Thoracic aorta (tissue), 2 donors: ENCODE measurements around the gene TSSK2. TPM values are rescaled to one million over a fixed set of nuclear protein-coding genes. Genes with fewer than 3 reads are reported as not detected.

Source experiments
- ATAC-seq: fragments of 150-250 bp; one replicate; pipeline ENCODE4 v1.8.0; 2017; ENCODE audit warnings: low read depth; ENCODE audit not compliant: insufficient number of reproducible peaks, low FRiP score
- DNase-seq: peaks from one replicate; pipeline ENCODE4 v3.0.0-alpha.2; 2020; ENCODE audit warnings: low spot score
- H3K27ac ChIP-seq, 2 donors: fragments of 200-600 bp; sonication (generic); 1 replicate in 1 of 2; 2 replicates in 1 of 2; pipeline ENCODE4 v1.5.1; 2016; ENCODE audit warnings: mild to moderate bottlenecking in 2 of 2, moderate library complexity in 2 of 2
- H3K27me3 ChIP-seq: fragments of 200-600 bp; sonication (generic); replicated peaks from 2 replicates; pipeline ENCODE4 v1.6.0; 2016; ENCODE audit warnings: mild to moderate bottlenecking; ENCODE audit not compliant: insufficient read depth
- H3K36me3 ChIP-seq: fragments of 200-600 bp; sonication (generic); one replicate; pipeline ENCODE4 v1.5.1; 2016
- H3K4me1 ChIP-seq, 2 donors: fragments of 200-600 bp; sonication (generic); 1 replicate in 1 of 2; 2 replicates in 1 of 2; pipeline versions ENCODE4 v1.5.1 to v1.6.0; 2016; ENCODE audit warnings: low read depth in 2 of 2, mild to moderate bottlenecking in 1 of 2; ENCODE audit not compliant: control insufficient read depth in 1 of 2
- H3K4me3 ChIP-seq: fragments of 200-600 bp; sonication (generic); 2 replicates; pipeline ENCODE4 v1.5.1; 2016; ENCODE audit warnings: mild to moderate bottlenecking
- H3K9me3 ChIP-seq: fragments of 200-600 bp; sonication (generic); 2 replicates; pipeline ENCODE4 v1.5.1; 2016
- CTCF ChIP-seq: fragments of 200-600 bp; sonication (generic); IDR thresholded peaks from one replicate; pipeline ENCODE4 v1.5.1; 2019; ENCODE audit warnings: antibody characterized with exemption
- total RNA-seq, 2 donors: library from RNA; depleted of rRNA; stranded (reverse); fragments of >200 nt; gene quantifications; one replicate each; pipeline versions ENCODE4 v1.1.0 to v1.2.3, GENCODE V29; 2016

TSSK2 gene
- total RNA-seq, 2 donors from 2014 or later: not detected

DNA sequence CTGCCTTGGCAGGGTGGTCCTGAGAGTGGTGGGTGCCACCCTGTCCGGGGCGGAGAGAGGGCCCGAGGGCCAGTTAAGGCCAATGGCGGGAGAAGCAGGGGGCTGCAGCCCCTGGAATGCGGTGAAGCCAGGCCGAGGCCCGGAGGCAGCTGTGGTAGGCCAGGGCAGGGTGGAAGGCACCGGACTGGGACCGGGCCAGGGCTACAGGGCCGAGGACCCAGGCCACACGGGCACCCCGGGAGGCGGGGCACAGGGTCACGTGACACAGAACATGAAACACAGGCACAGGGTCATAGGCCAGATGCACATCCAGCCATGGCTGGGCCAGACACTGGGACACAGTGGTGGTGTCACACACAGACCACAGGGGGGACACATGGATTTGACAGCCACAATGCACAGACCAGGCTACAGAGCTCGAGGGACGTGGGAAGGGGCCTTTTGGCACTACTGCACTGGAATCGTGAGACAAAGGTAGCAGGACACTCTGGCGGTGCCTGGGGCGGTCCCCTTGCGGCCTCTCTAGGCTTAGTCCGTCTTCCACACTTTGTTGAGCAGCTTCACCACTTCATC is 44.6 kb downstream of the TSSK2 start:
- Histone ChIP-seq H3K9me3 (no peaks in the 10 kb centered on the region), H3K4me1 (peaks cover 27 to 56% of the 10 kb centered on the region in 2 donors), H3K27ac (no peak overlapping the region), H3K4me3 (no peak overlapping the region), H3K27me3 (no peaks in the 10 kb centered on the region), H3K36me3 (no peaks in the 10 kb centered on the region)
- ATAC-seq: no peak
- TF ChIP-seq CTCF: no peak
- DNase-seq: no peak

DNA sequence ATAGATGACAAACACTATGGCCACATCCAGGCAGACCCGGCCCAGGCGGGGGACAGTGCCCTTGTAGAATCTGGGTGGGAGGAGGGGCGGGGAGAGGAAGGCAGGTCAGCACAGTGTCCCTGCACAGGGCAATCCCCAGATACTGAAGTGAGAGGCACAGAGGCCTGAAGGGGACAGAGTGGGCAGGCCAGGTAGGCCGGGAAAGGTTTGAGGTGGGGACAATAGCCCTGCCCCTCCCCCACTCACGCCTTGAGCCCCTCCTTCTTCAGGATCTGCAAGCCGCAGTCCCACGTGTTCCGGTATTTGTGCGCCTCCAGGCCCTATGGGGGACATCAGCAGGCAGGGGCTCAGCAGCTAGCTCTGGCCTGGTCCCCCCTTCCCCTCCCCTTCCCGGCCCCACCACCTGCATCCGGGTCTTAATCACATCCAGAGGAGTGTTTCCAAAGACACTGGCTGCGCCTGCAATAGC is 45.1 kb downstream of the TSSK2 start:
- Histone ChIP-seq H3K36me3 (no peaks in the 10 kb centered on the region), H3K9me3 (no peaks in the 10 kb centered on the region), H3K27ac (no peak overlapping the region), H3K4me1 (peaks cover 27 to 52% of the 10 kb centered on the region in 2 donors), H3K4me3 (no peak overlapping the region), H3K27me3 (no peaks in the 10 kb centered on the region)
- DNase-seq (no peak), ATAC-seq (no peak)
- TF ChIP-seq CTCF: no peak

GRCh38 chr22:19176732-19177131 is 45.6 kb downstream of the TSSK2 start:
- Histone ChIP-seq H3K9me3 (no peaks in the 10 kb centered on the region), H3K36me3 (no peaks in the 10 kb centered on the region), H3K4me1 (peaks cover 27 to 52% of the 10 kb centered on the region in 2 donors), H3K27ac (peak overlapping the region in 1 of 2 donors; percentile 88), H3K27me3 (no peaks in the 10 kb centered on the region), H3K4me3 (no peak overlapping the region)
- DNase-seq (no peak), ATAC-seq (no peak)
- TF ChIP-seq CTCF: no peak

DNA sequence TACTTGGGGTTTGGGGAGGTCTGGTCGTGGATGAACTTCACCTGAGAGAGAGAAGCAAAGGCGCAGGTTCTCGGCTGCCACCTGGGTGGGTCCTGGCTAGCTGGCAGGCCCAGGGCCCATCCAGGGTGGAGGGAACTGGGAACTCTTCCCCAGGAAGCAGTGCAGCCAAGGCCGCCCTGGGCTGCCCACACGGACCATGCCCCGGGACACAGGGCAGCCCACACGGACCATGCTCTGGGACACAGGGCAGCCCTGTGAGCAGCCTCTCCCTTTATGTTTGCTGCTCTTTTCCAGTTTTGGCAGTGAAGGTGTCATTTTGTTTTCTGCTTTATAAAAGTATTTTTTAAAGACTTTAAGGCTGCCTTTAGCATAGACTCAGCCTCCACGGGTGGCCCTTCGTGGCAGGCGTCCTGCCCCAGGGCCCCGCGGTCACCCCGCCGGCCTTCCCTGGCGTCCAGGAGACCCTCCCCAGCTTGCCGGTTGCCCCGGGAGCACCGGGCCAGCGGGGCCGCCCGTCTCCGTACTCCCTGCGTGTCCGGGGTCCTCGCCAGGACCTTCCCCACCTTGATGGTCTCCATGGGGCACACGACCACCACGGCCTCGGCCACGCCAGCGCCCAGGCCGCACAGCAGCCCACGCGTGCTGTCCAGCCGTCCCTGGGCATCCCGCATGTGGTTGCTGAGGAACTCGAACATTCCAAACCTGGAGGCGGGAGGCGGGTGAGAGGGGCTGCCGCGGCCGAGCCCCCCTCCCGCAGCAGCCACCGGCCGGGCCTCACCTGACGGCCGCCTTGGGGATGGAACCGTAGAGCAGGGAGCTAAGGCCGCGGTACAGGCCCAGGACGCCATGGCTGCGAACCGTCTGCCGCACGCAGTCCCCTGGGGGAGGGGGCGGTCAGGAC is 46.3 kb downstream of the TSSK2 start:
- no peak for DNase-seq
- peak overlapping the region in 1 of 2 donors; percentile 88 for H3K27ac ChIP-seq
- H3K4me3 ChIP-seq: peak overlapping the region; percentile 95
- H3K9me3 ChIP-seq: no peaks in the 10 kb centered on the region
- H3K36me3 ChIP-seq: no peaks in the 10 kb centered on the region
- no peak for ATAC-seq
- peaks cover 23 to 46% of the 10 kb centered on the region in 2 donors for H3K4me1 ChIP-seq
- no peak for TF ChIP-seq CTCF
- no peaks in the 10 kb centered on the region for H3K27me3 ChIP-seq

DNA sequence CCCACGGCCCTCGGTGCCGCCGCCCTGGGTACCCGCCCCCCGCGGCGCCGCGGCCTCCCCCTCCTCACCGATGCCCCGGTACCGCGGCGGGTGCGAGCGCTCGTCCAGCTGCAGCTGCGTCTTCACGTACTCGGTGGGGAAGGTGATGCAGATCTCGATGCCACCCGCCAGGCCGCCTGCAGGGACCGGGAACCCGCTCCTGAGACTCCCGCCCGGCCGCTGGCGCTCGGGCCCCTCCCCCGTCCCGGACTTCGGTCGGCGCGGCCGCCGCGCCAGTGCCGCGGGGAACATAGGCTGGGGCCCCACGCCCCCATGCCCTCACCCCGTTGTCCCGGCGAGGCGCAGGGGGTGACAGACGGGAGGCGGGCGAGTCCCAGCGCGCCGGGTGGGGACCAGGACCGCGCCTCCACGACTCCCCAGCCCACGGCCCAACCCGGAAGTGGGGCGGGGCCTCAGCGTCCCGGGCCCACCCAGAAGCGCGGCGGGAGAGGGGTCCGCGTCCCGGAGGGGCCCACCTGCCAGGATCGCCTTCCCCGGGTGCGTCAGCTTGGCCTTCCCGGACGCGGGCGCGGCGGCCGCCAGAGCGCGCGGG is 47.1 kb downstream of the TSSK2 start:
- DNase-seq (no peak), ATAC-seq (peak; percentile 31)
- peak overlapping the region; percentile 85 to 88 for H3K27ac ChIP-seq
- TF ChIP-seq CTCF: no peak
- H3K27me3 ChIP-seq: no peaks in the 10 kb centered on the region
- no peaks in the 10 kb centered on the region for H3K9me3 ChIP-seq
- peak overlapping the region; percentile 95 for H3K4me3 ChIP-seq
- H3K4me1 ChIP-seq: peaks cover 19 to 38% of the 10 kb centered on the region in 2 donors
- no peaks in the 10 kb centered on the region for H3K36me3 ChIP-seq
